GM18909 (cell line): Measurements from ENCODE around the gene CCDC93.

Experiments
- ATAC-seq: cut with Tn5 transposase; IDR thresholded peaks from one replicate; pipeline ENCODE4 v1.9.1; 2021; ENCODE audit warnings: mild to moderate bottlenecking; ENCODE audit not compliant: unreplicated experiment, poor library complexity

CCDC93 gene

DNA sequence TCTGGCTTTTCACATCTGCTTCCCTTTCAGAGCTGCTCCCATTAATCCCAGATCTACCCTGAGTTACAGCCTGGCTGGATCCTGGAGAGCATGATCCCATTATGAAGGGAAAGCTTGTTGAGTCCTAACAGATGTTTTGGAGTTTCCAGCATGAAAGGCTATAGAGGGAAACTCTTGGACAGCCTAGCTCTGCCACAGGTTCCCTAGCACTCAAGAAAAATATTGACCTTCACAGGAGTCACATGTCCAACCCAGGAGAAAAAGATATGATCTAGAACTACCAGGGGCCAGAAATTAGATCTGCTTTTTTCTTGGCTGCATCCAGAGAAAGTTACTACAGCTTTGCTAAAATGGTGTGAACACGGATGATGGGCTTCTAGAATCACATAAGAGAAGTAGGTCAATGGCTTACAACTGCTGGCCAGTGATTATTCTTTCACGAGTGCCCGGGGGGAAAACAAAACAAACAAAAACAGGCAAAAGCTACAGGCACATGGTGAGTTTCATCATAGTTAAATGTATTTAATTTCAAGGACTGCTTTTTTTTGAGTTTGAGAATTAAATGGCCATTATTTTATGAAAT, 15.9 kb downstream of the CCDC93 start:
- ATAC-seq = no peak

DNA sequence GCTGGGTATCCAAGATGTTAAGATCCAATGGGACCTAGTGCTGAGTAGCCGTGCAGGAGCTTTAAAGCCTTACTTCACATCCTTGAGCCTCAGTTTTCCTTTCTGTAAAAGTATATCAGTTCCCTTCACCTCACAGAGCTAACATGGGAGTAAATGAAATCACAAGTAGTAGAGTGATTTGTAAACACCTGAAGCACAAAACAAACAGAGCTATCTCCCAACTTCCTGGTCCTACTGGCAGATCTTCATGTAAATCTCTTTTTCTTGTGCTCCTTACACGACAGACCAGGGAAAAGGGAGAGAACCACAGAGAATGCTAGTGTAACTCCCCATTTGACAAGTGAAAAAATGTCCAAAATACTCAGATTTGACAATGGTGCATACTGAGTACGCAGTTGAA, 17.3 kb downstream of the CCDC93 start:
- ATAC-seq = no peak

DNA sequence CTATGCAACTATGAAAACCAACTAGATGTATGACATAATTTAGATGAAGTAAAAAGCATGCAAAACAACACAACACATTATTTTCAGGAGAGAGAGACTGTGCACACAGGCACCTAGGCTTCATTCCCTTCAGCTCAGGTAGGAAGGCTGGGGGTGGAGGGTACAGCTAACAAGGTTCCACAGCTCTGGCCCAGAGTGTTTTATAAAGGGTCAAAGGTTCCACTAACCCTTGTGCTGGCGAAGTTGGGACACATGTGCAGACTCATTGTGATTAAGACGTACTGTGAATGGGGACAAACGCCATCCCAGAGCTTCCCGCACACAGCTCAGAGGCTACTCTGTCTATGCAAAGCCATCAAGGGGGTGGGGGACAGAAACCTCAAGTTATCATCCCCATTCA, 19.1 kb downstream of the CCDC93 start:
- no peak for ATAC-seq

DNA sequence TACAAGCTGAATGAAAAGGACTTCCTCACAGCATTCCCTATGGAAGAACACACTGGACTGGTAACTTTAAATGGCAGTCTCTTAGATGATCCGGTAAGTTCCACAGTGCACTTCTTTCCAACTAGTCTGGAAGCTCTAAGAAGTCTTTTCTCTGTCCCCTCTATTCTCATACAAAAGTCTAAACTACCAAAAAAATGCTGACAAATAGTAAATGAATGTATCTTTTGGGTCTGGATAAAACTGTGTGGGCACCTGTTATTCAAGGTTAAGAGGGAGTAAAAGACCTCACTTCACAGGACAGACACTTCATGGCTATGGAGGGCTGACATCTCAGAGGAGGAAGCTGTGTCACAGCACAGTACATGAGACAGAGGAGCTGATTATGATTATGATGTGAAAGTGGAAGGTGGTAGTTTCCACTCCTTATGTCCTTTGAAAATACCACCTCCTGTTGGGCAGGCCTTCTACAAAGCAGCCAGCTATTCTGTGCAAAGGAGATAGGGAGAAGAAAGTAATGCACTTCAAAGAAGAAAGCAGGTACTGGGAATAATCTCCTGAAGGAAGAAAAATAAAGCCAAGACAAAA, 23.9 kb downstream of the CCDC93 start:
- ATAC-seq = no peak

DNA sequence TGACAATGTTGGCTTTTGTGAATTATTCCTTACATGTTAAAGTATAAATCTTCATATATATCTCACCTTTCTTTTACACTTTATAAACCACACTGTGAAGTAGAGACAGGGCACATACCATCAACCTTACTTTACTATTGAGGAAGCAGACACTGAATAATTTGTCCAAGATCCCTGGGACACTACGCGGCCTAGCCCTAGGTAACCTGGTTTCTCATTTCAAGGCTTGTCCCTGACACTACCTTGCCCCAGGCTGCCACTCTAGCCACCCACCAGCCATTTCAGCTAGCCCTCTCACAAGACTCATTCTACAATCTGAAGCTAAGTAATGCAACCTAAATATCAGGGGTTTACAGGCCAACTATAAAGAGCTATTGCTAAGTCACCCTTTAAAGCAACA, 26.7 kb downstream of the CCDC93 start:
- no peak for ATAC-seq

DNA sequence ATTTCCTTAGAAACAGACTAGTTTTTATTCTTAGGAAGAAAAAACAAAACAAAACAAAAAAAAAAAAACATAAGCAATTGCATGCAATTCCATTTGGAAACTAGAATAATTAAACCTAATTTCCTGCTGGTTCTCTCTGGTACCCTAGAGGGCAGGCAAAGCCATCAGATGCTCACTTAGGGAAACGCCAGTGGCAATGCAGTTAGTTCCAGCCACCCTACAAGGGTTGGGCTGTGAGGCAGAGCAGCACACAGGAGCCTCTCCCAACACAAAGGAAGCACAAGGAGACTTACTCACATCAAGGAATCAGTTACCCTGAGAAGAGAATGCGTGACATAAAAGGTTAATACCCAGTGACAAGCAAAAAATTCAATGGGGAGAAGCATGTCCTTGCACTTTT, 28.8 kb downstream of the CCDC93 start:
- ATAC-seq = no peak

DNA sequence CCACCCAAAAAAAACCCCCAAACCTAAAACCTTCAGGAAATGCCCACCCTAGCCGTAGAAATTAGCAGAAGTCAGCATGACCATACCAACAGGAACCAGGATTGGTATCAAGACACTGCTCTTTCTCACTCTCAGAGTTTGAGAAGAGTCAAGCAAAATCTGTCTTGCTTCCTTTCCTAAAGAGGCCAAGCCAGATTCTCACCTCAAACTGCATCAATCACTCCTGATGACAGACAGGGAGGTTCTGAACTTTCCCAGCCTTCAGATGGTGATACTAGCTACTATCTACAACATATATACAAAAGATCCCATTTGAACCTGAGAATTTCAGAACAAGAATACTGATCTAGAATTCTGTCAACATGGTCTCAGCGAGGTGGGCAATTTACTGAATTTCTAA, 29.7 kb downstream of the CCDC93 start:
- ATAC-seq = no peak

DNA sequence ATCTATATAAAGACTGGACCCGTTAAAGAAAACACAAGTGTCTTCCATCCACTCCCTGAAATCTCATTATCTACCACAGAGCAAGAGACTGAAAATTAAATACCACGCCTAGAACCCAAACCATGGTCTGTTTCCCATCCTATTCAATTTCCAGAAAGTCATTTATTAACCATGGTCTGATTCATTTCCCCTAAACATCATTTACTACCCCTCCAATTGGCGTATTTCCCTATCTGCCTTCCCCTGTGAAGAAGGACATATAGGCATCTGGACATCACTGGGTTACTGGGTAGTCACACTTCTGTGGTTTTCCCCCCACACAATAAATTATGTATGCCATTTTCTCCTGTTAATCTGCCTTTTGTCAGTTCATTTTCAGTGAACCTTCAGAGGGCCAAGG, 30.8 kb downstream of the CCDC93 start:
- no peak for ATAC-seq

DNA sequence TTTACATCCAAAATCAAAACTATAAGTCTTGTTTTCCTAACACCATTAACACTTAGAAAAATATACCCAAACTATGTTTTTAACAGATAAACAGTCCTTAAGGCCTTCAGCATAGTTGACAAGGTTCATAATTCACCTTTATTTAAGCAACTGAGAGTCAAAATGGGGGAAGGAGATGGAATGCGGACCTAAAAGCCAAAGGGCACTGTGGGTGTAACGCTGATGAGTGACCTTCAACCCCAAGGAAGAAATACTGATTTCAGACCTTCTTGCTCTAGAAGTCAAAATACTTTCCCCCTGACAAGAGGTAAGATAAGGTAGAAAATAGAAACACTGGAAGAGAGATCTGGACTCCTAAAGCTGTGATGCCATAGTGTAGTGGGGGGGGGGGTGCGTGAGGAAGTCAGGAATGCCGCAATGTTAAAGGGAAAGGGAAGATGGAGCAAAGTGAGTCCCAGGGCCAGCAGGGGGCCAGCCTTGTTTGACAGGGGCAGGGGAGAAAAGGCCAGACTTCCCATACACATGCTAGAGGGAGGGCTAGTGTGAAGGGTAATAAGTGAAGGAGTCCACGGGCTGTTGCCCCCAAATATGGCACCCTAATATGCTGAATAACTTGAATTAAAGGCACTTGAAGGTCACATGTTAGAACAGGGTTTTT, 31.4 kb downstream of the CCDC93 start:
- ATAC-seq = no peak

DNA sequence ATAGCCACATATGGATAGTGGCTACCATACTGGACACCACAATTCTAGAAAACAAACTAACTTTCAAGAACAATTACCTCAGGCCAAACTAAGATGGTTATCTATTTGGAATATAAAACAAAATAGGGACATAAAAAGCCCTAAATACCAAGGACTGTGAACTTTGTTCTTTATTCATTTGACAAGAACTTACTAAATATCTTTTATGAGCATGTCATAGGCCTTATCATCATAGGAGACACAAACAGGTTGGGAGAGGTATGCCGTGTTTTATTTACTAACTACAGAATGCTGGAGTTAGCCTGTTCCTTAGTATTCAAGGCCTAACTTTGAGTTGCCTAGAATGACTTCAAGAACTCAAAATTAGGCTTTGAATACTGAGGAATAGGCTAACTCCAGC, 32.1 kb downstream of the CCDC93 start:
- ATAC-seq = no peak

DNA sequence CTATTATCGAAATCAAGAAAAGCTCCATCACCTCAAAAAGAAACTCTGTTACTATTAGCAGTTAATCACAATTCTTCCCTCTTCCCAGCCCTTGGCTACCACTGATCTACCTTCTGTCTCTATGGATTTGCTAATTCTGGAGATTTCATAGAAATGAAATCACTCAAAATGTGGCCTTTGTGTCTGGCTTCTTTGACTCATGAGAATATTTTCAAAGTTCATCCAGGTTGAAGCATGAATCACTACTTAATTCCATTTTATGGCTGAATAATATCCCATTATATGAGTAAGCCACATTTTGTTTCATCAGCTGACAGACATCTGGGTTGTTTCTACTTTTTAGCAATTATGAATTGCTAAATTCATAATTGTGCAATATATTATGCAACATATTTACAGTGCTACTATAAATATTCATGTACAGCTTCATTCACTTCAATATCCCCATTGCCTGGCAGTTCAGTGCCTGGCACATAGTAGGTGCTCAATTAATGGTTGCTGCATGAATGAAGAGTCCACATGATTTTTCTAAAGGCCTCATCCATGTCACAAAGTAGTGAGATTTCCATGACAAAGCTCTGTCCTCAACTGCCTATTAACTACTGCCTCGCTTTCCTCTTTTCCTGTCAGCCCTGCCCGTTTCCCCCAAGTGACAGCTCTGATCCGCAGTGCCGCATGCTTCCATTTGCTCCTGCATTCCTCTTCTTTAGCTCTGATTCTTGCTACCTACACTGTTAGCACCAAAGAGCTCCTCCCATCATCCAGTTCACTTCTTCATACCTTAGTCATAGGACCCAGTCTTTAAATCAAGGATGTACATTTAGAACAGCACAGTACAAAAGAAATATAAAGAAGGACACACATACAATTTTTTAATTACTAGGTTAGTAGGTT, 32.8 kb downstream of the CCDC93 start:
- no peak for ATAC-seq

DNA sequence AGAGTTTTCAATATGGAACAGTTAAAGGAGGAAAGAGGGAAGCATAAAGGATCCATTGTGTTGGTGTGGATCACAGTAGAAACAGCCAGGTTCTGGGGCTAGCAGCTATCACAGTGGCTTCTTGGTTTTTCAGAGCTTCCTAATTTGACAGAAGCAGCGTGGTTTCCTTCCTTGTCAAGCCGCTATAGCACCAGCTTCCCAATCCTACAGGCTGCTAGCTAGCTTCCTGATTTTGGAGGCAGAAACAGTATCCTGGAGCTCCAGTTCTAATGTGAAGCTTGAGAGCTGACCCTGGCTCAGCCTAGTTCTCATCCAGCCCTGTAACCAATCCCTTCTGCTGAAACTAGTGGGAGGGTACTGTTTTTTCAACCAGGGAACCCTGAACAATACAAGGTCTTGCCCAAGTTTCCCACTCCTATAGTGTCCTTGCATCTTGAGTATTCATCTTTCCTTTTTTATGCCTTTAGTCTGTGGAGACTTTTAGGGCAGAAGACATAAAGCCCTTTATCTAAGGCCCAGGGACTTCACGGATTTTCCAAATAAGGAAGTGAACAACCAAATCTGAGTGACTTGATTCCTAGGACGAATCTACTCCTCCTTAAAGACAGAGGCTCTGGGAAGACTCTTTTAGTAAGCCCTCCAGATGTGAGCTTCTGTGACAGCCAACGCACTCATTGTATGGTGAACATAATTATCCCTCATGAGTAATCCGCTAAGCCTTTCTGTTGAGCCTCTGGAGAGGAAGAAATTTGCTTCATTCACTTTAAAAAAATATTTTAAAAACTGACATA, 33.8 kb downstream of the CCDC93 start:
- ATAC-seq = no peak

DNA sequence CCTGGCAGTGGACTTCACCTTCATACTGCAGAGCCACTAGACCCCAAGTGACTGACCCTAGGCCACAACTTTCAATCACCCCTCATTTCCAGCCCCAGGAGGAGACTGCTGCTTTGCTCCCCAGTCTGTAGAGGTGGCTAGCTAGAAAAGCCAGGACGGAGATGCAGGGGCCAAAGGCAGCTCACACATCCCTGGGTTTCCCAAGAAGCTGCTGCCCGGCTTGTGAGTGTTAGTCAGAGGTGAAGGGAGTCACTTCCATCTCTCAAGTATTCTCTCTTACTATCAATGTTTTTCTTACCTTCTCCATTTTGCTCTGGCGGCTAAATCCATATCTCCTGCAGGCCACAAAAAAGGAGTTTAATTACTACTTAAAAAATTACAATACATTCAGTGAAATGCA, 36.2 kb downstream of the CCDC93 start:
- ATAC-seq = no peak

DNA sequence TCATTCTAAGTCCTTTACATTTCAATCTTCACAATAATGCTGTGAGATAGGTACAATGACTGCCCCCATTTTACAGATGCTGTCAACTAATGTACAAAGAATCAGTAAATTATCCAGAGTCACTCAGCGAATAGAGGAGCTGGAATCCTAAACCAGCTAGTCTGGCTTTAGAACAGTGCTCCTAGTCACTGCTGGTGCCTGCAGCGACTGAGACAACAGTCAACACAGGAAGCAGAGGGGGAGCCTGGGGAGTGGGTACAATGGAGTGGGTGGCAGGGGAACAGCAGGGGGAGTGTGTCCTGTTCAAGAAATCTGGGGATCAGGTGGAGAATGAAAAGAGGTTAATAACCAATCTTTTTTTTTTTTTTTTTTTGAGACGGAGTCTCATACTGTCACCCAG, 37.3 kb downstream of the CCDC93 start:
- ATAC-seq = no peak

DNA sequence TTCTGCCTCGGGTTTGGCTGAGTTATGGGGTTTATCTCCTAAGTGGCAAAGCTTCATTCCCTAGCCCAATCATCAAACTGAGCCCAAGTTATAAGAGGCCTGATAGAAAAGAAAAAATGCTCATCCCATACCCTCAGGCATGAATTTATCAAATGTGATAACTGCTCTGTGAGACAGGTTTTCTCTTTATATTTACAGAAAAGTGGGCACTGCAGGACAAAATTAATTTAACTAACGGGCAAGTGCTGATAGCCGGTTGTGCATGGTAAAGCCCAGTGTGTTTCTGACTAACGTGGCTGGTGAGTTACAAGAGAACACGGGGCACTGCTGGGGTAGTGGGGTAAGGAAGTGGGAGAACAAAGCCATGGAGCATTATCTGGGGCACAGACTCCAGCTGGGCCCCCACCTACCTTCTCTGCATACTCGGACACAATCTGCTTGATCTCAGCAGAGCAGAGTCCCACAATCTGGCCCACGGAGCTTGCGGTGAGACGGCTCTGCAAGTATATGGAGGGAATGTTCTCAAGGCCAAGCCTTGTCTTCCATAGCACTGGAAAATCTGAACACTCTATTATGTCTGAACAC, 40.3 kb downstream of the CCDC93 start:
- no peak for ATAC-seq

DNA sequence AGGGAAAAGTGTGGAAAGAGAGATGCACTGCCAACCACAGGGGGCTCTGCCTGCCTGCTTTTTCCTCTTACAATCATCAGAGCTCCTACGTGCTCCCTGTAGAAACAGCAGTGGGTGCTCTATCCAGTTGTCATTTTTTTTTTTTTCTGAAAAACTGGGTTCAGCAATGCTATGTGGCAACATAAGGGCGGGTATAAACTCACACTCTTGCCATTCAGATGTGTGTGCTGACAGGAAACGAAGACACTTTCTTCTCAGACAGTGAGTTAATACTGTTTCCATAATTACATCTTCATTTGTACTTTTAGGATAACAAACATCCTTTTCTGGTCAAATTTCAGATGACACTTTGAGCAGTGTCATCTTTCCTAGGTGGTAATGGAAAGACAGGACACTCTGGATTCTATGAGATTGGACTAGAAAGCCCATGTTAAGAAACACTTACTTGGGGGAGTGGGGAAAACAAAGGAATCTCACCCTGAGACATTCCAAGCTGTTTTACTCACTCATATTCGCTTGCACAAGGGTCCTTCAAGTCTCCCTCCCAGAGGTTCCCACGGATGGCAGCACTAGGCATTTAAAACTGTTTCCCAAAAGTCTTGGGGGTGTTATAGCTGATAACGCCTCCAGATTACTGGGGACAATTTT, 41.3 kb downstream of the CCDC93 start:
- ATAC-seq = no peak

DNA sequence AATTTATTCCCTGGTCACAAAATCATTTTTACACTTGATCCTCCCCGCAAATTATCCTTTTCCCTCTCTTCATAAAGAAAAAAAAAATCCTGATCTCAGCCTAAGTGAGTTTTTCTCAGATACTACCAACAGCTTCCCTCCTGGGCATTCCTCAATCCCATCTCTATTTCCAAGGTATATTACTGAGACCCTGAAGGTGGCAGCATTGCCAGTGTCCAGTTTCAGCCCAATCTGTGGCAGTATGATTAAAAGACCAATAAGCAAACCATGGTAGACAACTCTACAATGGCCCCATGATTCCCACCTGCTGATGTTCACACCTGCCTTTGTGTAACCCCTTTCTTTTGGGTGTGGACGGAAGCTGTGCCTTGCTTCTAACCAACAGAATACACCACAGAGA, 45.1 kb downstream of the CCDC93 start:
- no peak for ATAC-seq

DNA sequence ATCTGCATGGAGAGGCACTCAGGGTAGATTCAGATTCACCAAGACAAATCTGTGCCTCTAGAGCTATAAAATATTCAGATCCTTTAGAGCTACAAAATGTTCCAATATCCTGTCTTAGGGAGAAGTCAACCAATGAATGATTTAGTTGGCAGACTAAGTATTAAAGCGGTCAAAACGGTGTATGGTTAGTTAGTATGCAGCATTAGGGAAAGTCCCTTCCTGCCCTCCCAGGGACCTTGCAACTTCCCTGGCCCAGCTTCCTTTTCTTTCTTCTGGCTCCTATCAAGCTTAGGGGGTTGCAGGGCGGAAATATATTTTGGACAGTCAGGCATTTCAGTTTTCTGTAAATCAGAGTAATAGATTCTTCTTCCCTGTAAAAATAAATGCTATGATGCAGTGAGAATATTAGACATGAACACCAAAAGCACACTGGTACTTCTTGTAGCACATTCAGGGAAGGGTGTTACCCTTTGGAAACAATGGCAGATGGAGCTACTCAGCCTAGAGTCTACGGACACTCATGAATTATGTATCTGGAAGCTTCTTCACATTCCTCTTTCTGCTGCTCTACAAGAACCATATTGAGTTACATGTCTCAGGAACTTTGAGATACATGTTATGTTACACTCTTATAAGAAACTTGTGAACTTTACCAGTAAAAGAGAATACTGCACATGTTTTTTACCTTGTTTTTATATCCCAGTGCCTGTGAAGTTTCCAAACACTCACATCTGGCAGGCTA, 45.7 kb downstream of the CCDC93 start:
- ATAC-seq = no peak

DNA sequence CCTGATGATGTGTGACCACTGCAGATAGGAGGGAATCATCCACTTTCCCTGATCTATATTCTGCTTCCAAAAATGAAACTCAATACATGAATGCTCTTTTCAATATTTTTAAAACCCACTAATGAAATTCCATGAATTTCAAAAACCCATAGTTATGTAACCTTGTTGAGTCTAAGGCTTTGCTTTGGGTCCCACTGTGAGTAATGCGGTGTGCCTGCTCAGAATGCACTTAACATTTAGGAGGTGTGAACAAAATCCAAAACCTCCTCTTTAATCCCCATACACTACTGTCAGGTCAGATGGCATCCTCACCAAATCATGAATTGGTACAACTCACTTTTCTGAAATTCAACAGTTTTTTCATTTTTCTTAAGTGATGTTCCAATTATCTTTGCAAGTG, 50.4 kb downstream of the CCDC93 start:
- no peak for ATAC-seq
